ENCODE data around the gene ADD2.

GRCh38 chr2:70789304-70790135 lies 21.5 kb upstream of the ADD2 start:
- TF ChIP-seq CTCF (IDR thresholded peaks at IDR 0.05): peak; percentile 89
- TF ChIP-seq ZFX (IDR thresholded peaks at IDR 0.05; ENCODE audit: borderline replicate concordance): no peak
